OCI-LY3 (cell line): ENCODE measurements around the gene FBLN7.

ENCODE experiments used
- H2AFZ ChIP-seq: fragments of 200-600, 300-600 bp; shearing (Covaris generic); 2 replicates; pipeline ENCODE4 v1.6.0; 2014; ENCODE audit warnings: antibody characterized with exemption, low read depth, low read length
- H3K27ac ChIP-seq: fragments of 200-600, 300-600 bp; sonication (generic); 2 replicates; pipeline ENCODE4 v1.5.1; 2014; ENCODE audit warnings: mild to moderate bottlenecking, low read length, moderate library complexity, mixed read lengths
- H3K27me3 ChIP-seq: fragments of 200-600, 300-600 bp; sonication (generic); 2 replicates; pipeline ENCODE4 v1.6.1; 2014; ENCODE audit warnings: low read depth, low read length, mixed read lengths
- H3K36me3 ChIP-seq: fragments of 200-600, 300-600 bp; sonication (generic); replicated peaks from 2 replicates; pipeline ENCODE3; 2014; ENCODE audit warnings: low read depth, low read length, mixed read lengths
- H3K4me1 ChIP-seq: fragments of 300-600, 200-600 bp; sonication (generic); 2 replicates; pipeline ENCODE4 v1.6.1; 2014; ENCODE audit warnings: low read length, mixed read lengths
- H3K4me2 ChIP-seq: fragments of 200-600, 300-600 bp; sonication (generic); 2 replicates; pipeline ENCODE4 v1.6.1; 2014; ENCODE audit warnings: low read length, mixed read lengths
- H3K4me3 ChIP-seq: fragments of 300-600, 200-600 bp; sonication (generic); 2 replicates; pipeline ENCODE4 v1.5.1; 2014; ENCODE audit warnings: antibody characterized with exemption, mild to moderate bottlenecking, low read length, moderate library complexity
- H3K79me2 ChIP-seq: fragments of 300-600, 200-600 bp; shearing (Covaris generic); 2 replicates; pipeline ENCODE4 v1.6.1; 2014; ENCODE audit warnings: mild to moderate bottlenecking, low read length, mixed read lengths
- H3K9ac ChIP-seq: fragments of 300-600, 200-600 bp; shearing (Covaris generic); 2 replicates; pipeline ENCODE4 v1.6.0; 2014; ENCODE audit warnings: mild to moderate bottlenecking, low read length, moderate library complexity
- H3K9me3 ChIP-seq: fragments of 200-600, 300-600 bp; shearing (Covaris generic); 2 replicates; pipeline ENCODE4 v1.6.1; 2014; ENCODE audit warnings: low read length, mixed read lengths; ENCODE audit not compliant: insufficient read depth
- H4K20me1 ChIP-seq: fragments of 200-600, 300-600 bp; sonication (generic); 2 replicates; pipeline ENCODE4 v1.6.1; 2016; ENCODE audit warnings: low read length, mixed read lengths; ENCODE audit not compliant: insufficient read depth
- CTCF ChIP-seq: fragments of 200-600, 300-600 bp; sonication (generic); IDR thresholded peaks from 2 replicates; pipeline ENCODE4 v1.5.1; 2014; ENCODE audit warnings: antibody characterized with exemption, low read length, low read depth
- EZH2phosphoT487 ChIP-seq: fragments of 200-600 bp; shearing (Covaris generic); IDR thresholded peaks from 2 replicates; pipeline ENCODE4 v1.6.1; 2018; ENCODE audit warnings: antibody characterized with exemption, mixed run types, low read depth

FBLN7 gene

GRCh38 chr2:112162341-112162740, 24.2 kb downstream of the FBLN7 start:
- TF ChIP-seq EZH2phosphoT487 (no peak), CTCF (no peak)
- Histone ChIP-seq H3K9ac (no peak overlapping the region), H3K9me3 (no peaks in the 10 kb centered on the region), H3K4me2 (no peak overlapping the region), H4K20me1 (no peaks in the 10 kb centered on the region), H3K4me1 (peaks cover 6% of the 10 kb centered on the region; the same call in 1 of the 2 replicates), H2AFZ (no peak overlapping the region), H3K79me2 (no peaks in the 10 kb centered on the region), H3K27ac (no peak overlapping the region), H3K4me3 (no peak overlapping the region), H3K36me3 (no peaks in the 10 kb centered on the region), H3K27me3 (no peaks in the 10 kb centered on the region)

- Histone ChIP-seq H3K4me2 (no peak overlapping the region), H3K9ac (no peak overlapping the region), H3K4me1 (peaks cover 6% of the 10 kb centered on the region; the same call in 1 of the 2 replicates), H3K27me3 (no peaks in the 10 kb centered on the region), H3K36me3 (no peaks in the 10 kb centered on the region), H2AFZ (no peak overlapping the region), H3K4me3 (no peak overlapping the region), H4K20me1 (no peaks in the 10 kb centered on the region), H3K9me3 (no peaks in the 10 kb centered on the region), H3K79me2 (no peaks in the 10 kb centered on the region), H3K27ac (no peak overlapping the region)
- TF ChIP-seq CTCF (no peak), EZH2phosphoT487 (no peak)
These were observed 24.8 kb downstream of the FBLN7 start for GRCh38 chr2:112162956-112163355.

- no peak overlapping the region for H3K9ac ChIP-seq
- no peaks in the 10 kb centered on the region for H3K9me3 ChIP-seq
- TF ChIP-seq CTCF (no peak), EZH2phosphoT487 (no peak)
- no peaks in the 10 kb centered on the region for H4K20me1 ChIP-seq
- H3K27me3 ChIP-seq = no peaks in the 10 kb centered on the region
- H3K4me2 ChIP-seq = no peak overlapping the region
- no peak overlapping the region for H3K27ac ChIP-seq
- no peak overlapping the region for H3K4me3 ChIP-seq
- H3K79me2 ChIP-seq = no peaks in the 10 kb centered on the region
- peaks cover 6% of the 10 kb centered on the region; the same call in 1 of the 2 replicates for H3K4me1 ChIP-seq
- no peak overlapping the region for H2AFZ ChIP-seq
- no peaks in the 10 kb centered on the region for H3K36me3 ChIP-seq
These were observed 25.4 kb downstream of the FBLN7 start for GRCh38 chr2:112163541-112163981.

GRCh38 chr2:112164876-112165275, 26.7 kb downstream of the FBLN7 start:
- no peaks in the 10 kb centered on the region for H3K36me3 ChIP-seq
- no peak overlapping the region for H3K4me2 ChIP-seq
- no peaks in the 10 kb centered on the region for H3K79me2 ChIP-seq
- H3K9ac ChIP-seq = no peak overlapping the region
- H3K27me3 ChIP-seq = no peaks in the 10 kb centered on the region
- no peak overlapping the region for H2AFZ ChIP-seq
- no peak overlapping the region for H3K27ac ChIP-seq
- H4K20me1 ChIP-seq = no peaks in the 10 kb centered on the region
- H3K9me3 ChIP-seq = no peaks in the 10 kb centered on the region
- no peak overlapping the region for H3K4me3 ChIP-seq
- H3K4me1 ChIP-seq = no peaks in the 10 kb centered on the region
- no peak for TF ChIP-seq CTCF
- TF ChIP-seq EZH2phosphoT487 = no peak
